Measurements from ENCODE around the gene ANKFN1. TPM values are rescaled to one million over a fixed set of nuclear protein-coding genes. Genes with fewer than 3 reads are reported as not detected.

ANKFN1 gene
- total RNA-seq, 1 experiment from 2014 or later: not detected

- Histone ChIP-seq H3K27me3 (ENCODE audit: insufficient read depth, low read length) (no peaks in the 10 kb centered on the region), H4K8ac (replicated peaks; ENCODE audit: insufficient read length, low read depth, low read length) (no peak overlapping the region), H3K79me1 (ENCODE audit: insufficient read depth, low read depth, low read length, poor library complexity, severe bottlenecking) (no peaks in the 10 kb centered on the region), H3K79me2 (ENCODE audit: insufficient read depth, low read length) (no peaks in the 10 kb centered on the region), H3K23me2 (ENCODE audit: insufficient read length, low read depth, low read length, poor library complexity, severe bottlenecking) (no peaks in the 10 kb centered on the region), H2AFZ (ENCODE audit: low read length) (no peak overlapping the region), H3K4ac (ENCODE audit: low read depth, low read length) (no peak overlapping the region), H4K5ac (ENCODE audit: insufficient read length, low read depth, low read length) (no peak overlapping the region), H3K27ac (ENCODE audit: insufficient read length, low read depth, low read length) (no peak overlapping the region), H2BK5ac (ENCODE audit: insufficient read length, low read length) (no peak overlapping the region), H3K4me1 (ENCODE audit: insufficient read depth, low read length) (no peaks in the 10 kb centered on the region), H3K18ac (ENCODE audit: insufficient read length, low read depth, low read length) (no peak overlapping the region), H4K20me1 (ENCODE audit: control insufficient read depth, insufficient read depth, insufficient read length) (no peaks in the 10 kb centered on the region), H3K23ac (ENCODE audit: insufficient read length, low read depth, low read length) (no peak overlapping the region), H4K91ac (ENCODE audit: insufficient read length, low read depth, low read length) (no peak overlapping the region), H3K9ac (ENCODE audit: extremely low read depth, insufficient read length, low read length) (no peak overlapping the region), H2BK15ac (ENCODE audit: low read depth, low read length) (no peak overlapping the region), H3K9me3 (ENCODE audit: control insufficient read depth, low read depth, low read length) (no peaks in the 10 kb centered on the region), H3K56ac (ENCODE audit: insufficient read length, low read depth, low read length) (no peak overlapping the region), H3T11ph (ENCODE audit: low read length) (no peak overlapping the region), H2BK20ac (ENCODE audit: low read depth, low read length, poor library complexity, severe bottlenecking) (no peak overlapping the region), H2AK5ac (ENCODE audit: insufficient read length, low read length) (no peak overlapping the region), H2BK12ac (ENCODE audit: insufficient read length, low read depth, low read length) (no peak overlapping the region), H3K14ac (ENCODE audit: insufficient read depth, low read length) (no peak overlapping the region), H2BK120ac (ENCODE audit: low read depth, low read length, poor library complexity, severe bottlenecking) (no peak overlapping the region), H3K4me2 (ENCODE audit: insufficient read depth, insufficient read length, low read length) (no peak overlapping the region)
- Mint-ChIP-seq H3K36me3 (ENCODE audit: insufficient read depth in 1 of 3, low read depth in 3 of 3) (no peaks in the 10 kb centered on the region), H3K27ac (no peak overlapping the region), H3K4me3 (no peak overlapping the region), H3K4me1 (peaks cover 0 to 3% of the 10 kb centered on the region in 2 experiments; a peak in 1 of 4 replicates), H3K9me3 (no peaks in the 10 kb centered on the region), H3K27me3 (ENCODE audit: low read depth) (peaks cover 2% of the 10 kb centered on the region; the same call in 1 of the 2 replicates)
- no CpG with 5 or more reads among the region's 1 CpG for WGBS (ENCODE audit: extremely low coverage, insufficient read length, low lambda C conversion rate)
- TF ChIP-seq, protein P1, sequence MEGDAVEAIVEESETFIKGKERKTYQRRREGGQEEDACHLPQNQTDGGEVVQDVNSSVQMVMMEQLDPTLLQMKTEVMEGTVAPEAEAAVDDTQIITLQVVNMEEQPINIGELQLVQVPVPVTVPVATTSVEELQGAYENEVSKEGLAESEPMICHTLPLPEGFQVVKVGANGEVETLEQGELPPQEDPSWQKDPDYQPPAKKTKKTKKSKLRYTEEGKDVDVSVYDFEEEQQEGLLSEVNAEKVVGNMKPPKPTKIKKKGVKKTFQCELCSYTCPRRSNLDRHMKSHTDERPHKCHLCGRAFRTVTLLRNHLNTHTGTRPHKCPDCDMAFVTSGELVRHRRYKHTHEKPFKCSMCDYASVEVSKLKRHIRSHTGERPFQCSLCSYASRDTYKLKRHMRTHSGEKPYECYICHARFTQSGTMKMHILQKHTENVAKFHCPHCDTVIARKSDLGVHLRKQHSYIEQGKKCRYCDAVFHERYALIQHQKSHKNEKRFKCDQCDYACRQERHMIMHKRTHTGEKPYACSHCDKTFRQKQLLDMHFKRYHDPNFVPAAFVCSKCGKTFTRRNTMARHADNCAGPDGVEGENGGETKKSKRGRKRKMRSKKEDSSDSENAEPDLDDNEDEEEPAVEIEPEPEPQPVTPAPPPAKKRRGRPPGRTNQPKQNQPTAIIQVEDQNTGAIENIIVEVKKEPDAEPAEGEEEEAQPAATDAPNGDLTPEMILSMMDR (conservative IDR thresholded peaks at IDR 0.05): no peak
- DNase-seq: no peak
Observed at GRCh38 chr17:56298846-56299245, 145.6 kb downstream of the ANKFN1 start.
